H1 (cell line): ENCODE data around the gene POLR2L. TPM values are rescaled to one million over a fixed set of nuclear protein-coding genes. Genes with fewer than 3 reads are reported as not detected.
A peak's percentile ranks its signal among the peaks of the same experiment; 100 is the strongest.

Experiments
- CTCF ChIA-PET: fragments of 300-600 bp; sonication (Branson Sonifier 250); formaldehyde crosslinking; loops from one replicate; lab custom pipeline; 2021; ENCODE audit not compliant: partially characterized antibody; lab: Charles Lee
- POLR2A ChIA-PET: fragments of 300-600 bp; sonication (Branson Sonifier 250); formaldehyde crosslinking; loops from one replicate; lab custom pipeline; 2021; ENCODE audit warnings: inconsistent platforms; ENCODE audit not compliant: partially characterized antibody; lab: Charles Lee
- DNase-seq, 2 experiments: peaks; one replicate each; pipeline versions ENCODE4 v3.0.0 to v3.0.0-alpha.2; 2010 to 2022; ENCODE audit warnings: low spot score in 2 of 2, low read depth in 1 of 2, mixed read lengths in 1 of 2
- FAIRE-seq: peaks from 2 replicates; lab custom pipeline; 2011; peaks lifted over from hg19 to GRCh38; lab: Jason Lieb, UNC
- H2AFZ ChIP-seq: 2 replicates; pipeline ENCODE4 v1.8.1; 2012; ENCODE audit warnings: low read length, inconsistent platforms
- H2AK5ac ChIP-seq: 2 replicates; pipeline ENCODE4 v1.6.1; 2013; ENCODE audit warnings: low read depth, low read length
- H2BK120ac ChIP-seq: replicated peaks from 2 replicates; pipeline ENCODE3; 2013; ENCODE audit warnings: low read depth, low read length, inconsistent platforms
- H2BK12ac ChIP-seq: 2 replicates; pipeline ENCODE4 v1.6.1; 2013; ENCODE audit warnings: low read depth, low read length
- H2BK15ac ChIP-seq: 2 replicates; pipeline ENCODE4 v1.6.1; 2013; ENCODE audit warnings: low read length
- H2BK20ac ChIP-seq: 2 replicates; pipeline ENCODE4 v1.6.1; 2013; ENCODE audit warnings: low read length
- H2BK5ac ChIP-seq: 2 replicates; pipeline ENCODE4 v1.6.1; 2013; ENCODE audit warnings: low read depth, low read length
- H3K14ac ChIP-seq: 2 replicates; pipeline ENCODE4 v1.6.1; 2013; ENCODE audit warnings: inconsistent platforms; ENCODE audit not compliant: insufficient read length
- H3K18ac ChIP-seq: 2 replicates; pipeline ENCODE4 v1.6.1; 2013; ENCODE audit warnings: low read length; ENCODE audit errors: extremely low read depth
- H3K23ac ChIP-seq: 2 replicates; pipeline ENCODE4 v1.6.1; 2013; ENCODE audit warnings: inconsistent platforms; ENCODE audit not compliant: insufficient read length
- H3K23me2 ChIP-seq: 2 replicates; pipeline ENCODE4 v1.6.1; 2013; ENCODE audit warnings: low read depth, low read length
- H3K27ac ChIP-seq: 2 replicates; pipeline ENCODE4 v1.6.1; 2011; ENCODE audit warnings: low read depth, low read length, inconsistent platforms
- H3K27me3 ChIP-seq, 4 experiments: replicated peaks in 1 of 4; 1 replicate in 1 of 4; 2 replicates in 3 of 4; pipeline versions ENCODE4 v1.6.1 to v1.8.1; 2011 to 2013; ENCODE audit warnings: low read length in 3 of 4, mild to moderate bottlenecking in 3 of 4, inconsistent platforms in 2 of 4, mixed read lengths in 2 of 4, moderate library complexity in 1 of 4; ENCODE audit not compliant: control insufficient read depth in 3 of 4, insufficient read depth in 3 of 4; ENCODE audit errors: extremely low read depth in 1 of 4
- H3K36me3 ChIP-seq, 4 experiments: 2 replicates each; pipeline versions ENCODE4 v1.6.1 to v1.8.1; 2011 to 2013; ENCODE audit warnings: mild to moderate bottlenecking in 4 of 4, low read length in 3 of 4, moderate library complexity in 2 of 4, control low read depth in 1 of 4, inconsistent platforms in 1 of 4; ENCODE audit not compliant: insufficient read depth in 4 of 4, control insufficient read depth in 2 of 4
- H3K4ac ChIP-seq: replicated peaks from 2 replicates; pipeline ENCODE3; 2013; ENCODE audit warnings: low read length, low read depth, mixed read lengths, inconsistent platforms; ENCODE audit not compliant: insufficient read length
- H3K4me1 ChIP-seq, 4 experiments: replicated peaks in 1 of 4; 1 replicate in 1 of 4; 2 replicates in 3 of 4; pipeline versions ENCODE4 v1.6.1 to v1.8.1; 2011 to 2013; ENCODE audit warnings: low read length in 3 of 4, inconsistent platforms in 2 of 4, mixed read lengths in 1 of 4; ENCODE audit not compliant: insufficient read depth in 4 of 4, control insufficient read depth in 3 of 4
- H3K4me2 ChIP-seq, 2 experiments: 2 replicates each; pipeline versions ENCODE4 v1.6.1 to v1.8.1; 2011 to 2013; ENCODE audit warnings: low read depth in 2 of 2, low read length in 2 of 2, control low read depth in 1 of 2, inconsistent platforms in 1 of 2, mild to moderate bottlenecking in 1 of 2; ENCODE audit not compliant: insufficient read depth in 1 of 2
- H3K4me3 ChIP-seq, 4 experiments: fragments of 200-600, 300-600 bp in 1 of 4; sonication (generic), shearing (Covaris generic), sonication (Bioruptor Twin) in 1 of 4; 2 replicates each; pipeline versions ENCODE4 v1.5.1 to v1.8.1; 2011 to 2016; ENCODE audit warnings: low read length in 4 of 4, low read depth in 3 of 4, control low read depth in 2 of 4, inconsistent platforms in 2 of 4, mild to moderate bottlenecking in 2 of 4, mixed read lengths in 1 of 4, moderate library complexity in 1 of 4; ENCODE audit not compliant: insufficient read depth in 2 of 4; ENCODE audit errors: extremely low read depth in 1 of 4
- H3K56ac ChIP-seq: replicated peaks from 2 replicates; pipeline ENCODE3; 2013; ENCODE audit warnings: low read depth, mild to moderate bottlenecking, mixed read lengths, low read length, inconsistent platforms; ENCODE audit not compliant: insufficient read length
- H3K79me1 ChIP-seq: 2 replicates; pipeline ENCODE4 v1.6.1; 2013; ENCODE audit warnings: low read depth, low read length, control low read depth
- H3K79me2 ChIP-seq, 2 experiments: 2 replicates each; pipeline versions ENCODE4 v1.6.1 to v1.8.1; 2012 to 2013; ENCODE audit warnings: low read length in 2 of 2, mild to moderate bottlenecking in 2 of 2, inconsistent platforms in 1 of 2; ENCODE audit not compliant: insufficient read depth in 2 of 2, control insufficient read depth in 1 of 2
- H3K9ac ChIP-seq, 4 experiments: replicated peaks in 1 of 4; 1 replicate in 1 of 4; 2 replicates in 3 of 4; pipeline versions ENCODE4 v1.6.1 to v1.8.1; 2011 to 2013; ENCODE audit warnings: low read depth in 3 of 4, low read length in 3 of 4, control low read depth in 2 of 4, mild to moderate bottlenecking in 2 of 4, moderate library complexity in 2 of 4, inconsistent platforms in 1 of 4; ENCODE audit errors: extremely low read depth in 1 of 4
- H3K9me3 ChIP-seq, 2 experiments: 2 replicates each; pipeline versions ENCODE4 v1.6.1 to v1.8.1; 2012 to 2013; ENCODE audit warnings: mild to moderate bottlenecking in 2 of 2, moderate library complexity in 2 of 2, control low read depth in 1 of 2, inconsistent platforms in 1 of 2, low read depth in 1 of 2, low read length in 1 of 2, mixed read lengths in 1 of 2; ENCODE audit not compliant: insufficient read depth in 2 of 2
- H4K20me1 ChIP-seq, 2 experiments: replicated peaks in 1 of 2; 2 replicates each; pipeline versions ENCODE3 to v1.8.1; 2011 to 2013; ENCODE audit warnings: inconsistent platforms in 2 of 2, low read length in 2 of 2, mild to moderate bottlenecking in 1 of 2; ENCODE audit not compliant: insufficient read depth in 2 of 2, control insufficient read depth in 1 of 2
- H4K5ac ChIP-seq: 2 replicates; pipeline ENCODE4 v1.6.1; 2013; ENCODE audit warnings: low read length, low read depth, mixed read lengths, inconsistent platforms; ENCODE audit not compliant: insufficient read length
- H4K8ac ChIP-seq: 2 replicates; pipeline ENCODE4 v1.8.0; 2013; ENCODE audit warnings: mild to moderate bottlenecking, moderate library complexity, low read length, inconsistent platforms; ENCODE audit not compliant: insufficient read depth; ENCODE audit errors: extremely low read depth
- H4K91ac ChIP-seq: replicated peaks from 2 replicates; pipeline ENCODE3; 2013; ENCODE audit warnings: low read length, mixed read lengths, inconsistent platforms; ENCODE audit not compliant: insufficient read length
- ASH2L ChIP-seq: fragments of 200-600, 300-600 bp; sonication (generic); IDR thresholded peaks from one replicate; pipeline ENCODE4 v1.7.1; 2017; ENCODE audit warnings: low read length
- CREB1 ChIP-seq: IDR thresholded peaks from 2 replicates; pipeline ENCODE4 v1.6.1; 2012; ENCODE audit warnings: inconsistent platforms
- FOSL1 ChIP-seq: IDR thresholded peaks from 2 replicates; pipeline ENCODE4 v1.6.1; 2011; ENCODE audit warnings: mild to moderate bottlenecking, low read depth, low read length, moderate library complexity; ENCODE audit not compliant: insufficient read depth
- JUND ChIP-seq: IDR thresholded peaks from 2 replicates; pipeline ENCODE4 v1.6.1; 2011; ENCODE audit warnings: mild to moderate bottlenecking, improper control_type of control experiment, low read length
- PHF8 ChIP-seq: fragments of 200-600 bp; sonication (generic); conservative IDR thresholded peaks from 2 replicates; pipeline ENCODE4 v1.7.1; 2012; ENCODE audit warnings: low read depth, mild to moderate bottlenecking, inconsistent platforms, low read length, moderate library complexity
- POLR2AphosphoS5 ChIP-seq: IDR thresholded peaks from 2 replicates; pipeline ENCODE4 v1.6.1; 2011; ENCODE audit warnings: low read depth, low read length
- RFX5 ChIP-seq: IDR thresholded peaks from 2 replicates; pipeline ENCODE4 v1.6.1; 2011; ENCODE audit warnings: low read depth, low read length, improper control_type of control experiment, borderline replicate concordance
- RNF2 ChIP-seq: fragments of 200-900, 300-1000 bp; sonication (generic); IDR thresholded peaks from 2 replicates; pipeline ENCODE4 v1.7.1; 2016; ENCODE audit warnings: borderline replicate concordance, low read depth, mild to moderate bottlenecking, antibody characterized with exemption, low read length; ENCODE audit not compliant: poor library complexity, severe bottlenecking; ENCODE audit errors: missing control alignments
- TAF1 ChIP-seq: IDR thresholded peaks from 2 replicates; pipeline ENCODE4 v1.6.1; 2011; ENCODE audit warnings: mild to moderate bottlenecking, low read depth, low read length
- WGBS, 2 experiments: shearing (Covaris generic) in 1 of 2; methylation state at CpG; one replicate each; pipeline versions ENCODE4 v1.1.6 to v1.1.7; 2013 to 2015; ENCODE audit warnings: low lambda C conversion rate in 2 of 2, mixed read lengths in 2 of 2, inconsistent platforms in 1 of 2, low coverage in 1 of 2, missing lambda C conversion rate in 1 of 2; ENCODE audit not compliant: insufficient replicate concordance in 2 of 2, insufficient coverage in 1 of 2, insufficient read length in 1 of 2; ENCODE audit errors: extremely low coverage in 1 of 2, missing lambda C conversion rate in 1 of 2; 5-methylcytosine and 5-hydroxymethylcytosine counted together
- polyA plus RNA-seq, 7 experiments: library from polyadenylated mRNA; depleted of rRNA in 3 of 7; stranded (reverse) in 5 of 7; unstranded in 2 of 7; fragments of >200 nt in 5 of 7; fragments of 200-250 nt in 2 of 7; gene quantifications; 1 replicate in 5 of 7; 2 replicates in 1 of 7; 4 replicates in 1 of 7; pipeline versions ENCODE4 v1.2.1 to v1.2.3, GENCODE V29; 2011 to 2013; ENCODE audit warnings: missing spikeins in 2 of 7, mixed read lengths in 2 of 7
- total RNA-seq: library from RNA; stranded (reverse); fragmentation: NEBNext Ultra II Directional; extraction: Animal tissue kit (Norgen Biotek cat#: 25700); gene quantifications from 2 replicates; pipeline ENCODE4 v1.2.1, GENCODE V29; 2021

Gene POLR2L
- total and polyA plus RNA-seq, 2 of the 8 experiments (the other 6 are each of a cell fraction or from before 2014, with no cell fraction given) = 140 to 151 TPM

DNA sequence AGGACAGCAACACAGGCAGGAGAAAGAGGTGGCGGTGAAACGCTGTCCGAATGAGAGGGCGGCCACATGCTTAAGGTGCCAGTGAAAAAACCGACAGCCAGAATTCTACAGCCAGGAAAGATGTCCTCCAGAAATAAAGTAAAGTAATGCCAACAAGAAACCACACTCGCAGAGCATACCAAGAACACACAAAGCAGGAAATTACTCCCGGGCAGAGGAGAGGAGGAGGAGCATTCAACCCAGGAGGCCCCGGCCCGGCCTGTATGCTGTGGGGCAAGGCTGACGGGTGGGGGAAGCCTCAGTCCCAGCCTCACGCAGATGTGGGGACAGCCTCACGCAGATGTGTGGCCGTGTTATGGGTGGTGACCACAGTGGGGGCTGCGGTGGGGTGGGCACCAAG, 40.3 kb upstream of the POLR2L start:
- Histone ChIP-seq H3K23ac (no peak overlapping the region), H3K9me3 (no peaks in the 10 kb centered on the region), H3K27me3 (no peaks in the 10 kb centered on the region), H3K4me3 (no peak overlapping the region), H2AK5ac (no peak overlapping the region), H3K36me3 (peaks cover 2 to 20% (median 6%) of the 10 kb centered on the region in 4 experiments; a peak in 5 of 8 replicates), H4K5ac (no peak overlapping the region), H3K56ac (no peak overlapping the region), H3K79me2 (no peaks in the 10 kb centered on the region), H3K23me2 (no peaks in the 10 kb centered on the region), H3K79me1 (no peaks in the 10 kb centered on the region), H2BK15ac (no peak overlapping the region), H3K4me1 (no peaks in the 10 kb centered on the region; a peak in 1 of 7 replicates), H3K27ac (no peak overlapping the region), H4K20me1 (peaks cover 5 to 16% of the 10 kb centered on the region in 2 experiments), H4K91ac (no peak overlapping the region), H3K4me2 (no peak overlapping the region), H4K8ac (0 out of 2 replicates have a peak overlapping the region, but pooled peaks have one; percentile 14), H3K14ac (no peak overlapping the region), H2BK120ac (no peak overlapping the region), H3K4ac (no peak overlapping the region), H2BK20ac (no peak overlapping the region), H2BK5ac (no peak overlapping the region), H3K18ac (no peak overlapping the region), H3K9ac (no peak overlapping the region), H2AFZ (no peak overlapping the region), H2BK12ac (no peak overlapping the region)
- DNase-seq = no peak
- TF ChIP-seq JUND (no peak), FOSL1 (no peak), TAF1 (no peak), CREB1 (no peak), ASH2L (no peak), PHF8 (no peak), RFX5 (no peak), RNF2 (no peak), POLR2AphosphoS5 (no peak)
- FAIRE-seq = no peak
- POLR2A ChIA-PET = no interaction called here
- 96% methylated on average over 13 of the region's 14 CpGs; no CpG with 5 or more reads in 1 of the 2 experiments for WGBS, 2 experiments
- CTCF ChIA-PET = interaction anchor here (1.0 kb wide), 1 partner anchor 10 kb away, joined by 3 read pairs; no protein-coding TSS in a partner anchor
